HL-60 (cell line): Measurements from ENCODE around the gene GLI3.

Source experiments
- GABPA ChIP-seq: IDR thresholded peaks from 2 replicates; pipeline ENCODE4 v1.6.1; 2012; ENCODE audit warnings: low read depth
- POLR2AphosphoS5 ChIP-seq: IDR thresholded peaks from 2 replicates; pipeline ENCODE4 v1.6.1; 2012; ENCODE audit warnings: low read depth
- SPI1 ChIP-seq: IDR thresholded peaks from 2 replicates; pipeline ENCODE4 v1.6.1; 2012; ENCODE audit warnings: low read depth, mild to moderate bottlenecking, borderline replicate concordance
- TF ChIP-seq, protein P1 (sequence below): IDR thresholded peaks from one replicate; pipeline ENCODE4 v1.5.1; 2011; ENCODE audit warnings: low read length, control low read depth, inconsistent platforms; ENCODE audit not compliant: insufficient read depth
- TF ChIP-seq, protein P2 (sequence below): IDR thresholded peaks from 2 replicates; pipeline ENCODE4 v1.6.1; 2012; ENCODE audit warnings: low read depth; ENCODE audit not compliant: insufficient replicate concordance

DNA sequence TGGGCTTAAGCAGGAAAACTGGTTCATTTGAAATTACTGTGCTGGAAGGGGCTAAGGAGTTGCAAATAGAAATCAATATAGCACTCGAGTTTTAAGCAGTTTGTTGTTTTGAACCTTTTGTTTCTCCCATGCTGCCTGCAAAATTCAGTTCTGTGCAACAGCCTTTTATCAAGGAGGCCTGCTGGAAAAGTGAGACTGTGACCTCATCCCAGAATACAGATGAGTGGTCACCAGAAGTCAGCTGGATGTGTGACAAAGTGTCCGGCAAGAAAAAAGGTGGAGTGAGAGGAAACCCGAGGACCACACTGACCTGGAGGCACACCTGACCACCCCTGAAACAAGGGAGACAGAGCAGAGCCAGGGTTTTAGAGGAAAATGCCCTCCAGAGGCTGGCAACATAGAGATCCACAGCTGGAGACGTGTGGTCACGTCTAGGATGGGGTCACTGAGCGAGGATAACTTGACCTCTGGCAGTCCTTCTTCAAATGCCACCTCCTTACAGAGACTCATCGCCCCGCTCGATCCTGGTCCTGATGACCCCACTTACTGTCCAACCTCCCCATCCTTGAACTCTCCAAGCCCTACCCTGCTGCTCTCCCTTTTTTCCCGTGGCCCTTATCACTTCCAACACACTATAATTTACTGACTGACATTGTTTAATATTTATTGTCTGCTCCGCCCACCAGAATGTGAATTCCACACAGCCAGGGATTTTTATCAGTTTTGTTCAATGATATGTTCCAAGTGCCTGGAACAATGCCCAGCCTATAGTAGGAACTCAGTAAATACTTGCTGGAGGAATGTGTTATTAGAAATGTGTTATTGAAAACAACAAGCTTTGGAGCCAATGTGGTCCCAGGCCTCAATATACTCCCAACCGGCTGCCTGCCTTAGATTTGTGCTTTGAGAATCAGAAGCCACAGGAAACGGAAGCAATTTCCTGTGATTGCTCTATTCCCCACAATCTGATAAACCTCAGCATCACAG lies 243.8 kb downstream of the GLI3 start:
- TF ChIP-seq, protein P1, sequence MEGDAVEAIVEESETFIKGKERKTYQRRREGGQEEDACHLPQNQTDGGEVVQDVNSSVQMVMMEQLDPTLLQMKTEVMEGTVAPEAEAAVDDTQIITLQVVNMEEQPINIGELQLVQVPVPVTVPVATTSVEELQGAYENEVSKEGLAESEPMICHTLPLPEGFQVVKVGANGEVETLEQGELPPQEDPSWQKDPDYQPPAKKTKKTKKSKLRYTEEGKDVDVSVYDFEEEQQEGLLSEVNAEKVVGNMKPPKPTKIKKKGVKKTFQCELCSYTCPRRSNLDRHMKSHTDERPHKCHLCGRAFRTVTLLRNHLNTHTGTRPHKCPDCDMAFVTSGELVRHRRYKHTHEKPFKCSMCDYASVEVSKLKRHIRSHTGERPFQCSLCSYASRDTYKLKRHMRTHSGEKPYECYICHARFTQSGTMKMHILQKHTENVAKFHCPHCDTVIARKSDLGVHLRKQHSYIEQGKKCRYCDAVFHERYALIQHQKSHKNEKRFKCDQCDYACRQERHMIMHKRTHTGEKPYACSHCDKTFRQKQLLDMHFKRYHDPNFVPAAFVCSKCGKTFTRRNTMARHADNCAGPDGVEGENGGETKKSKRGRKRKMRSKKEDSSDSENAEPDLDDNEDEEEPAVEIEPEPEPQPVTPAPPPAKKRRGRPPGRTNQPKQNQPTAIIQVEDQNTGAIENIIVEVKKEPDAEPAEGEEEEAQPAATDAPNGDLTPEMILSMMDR: no peak
- TF ChIP-seq, protein P2, sequence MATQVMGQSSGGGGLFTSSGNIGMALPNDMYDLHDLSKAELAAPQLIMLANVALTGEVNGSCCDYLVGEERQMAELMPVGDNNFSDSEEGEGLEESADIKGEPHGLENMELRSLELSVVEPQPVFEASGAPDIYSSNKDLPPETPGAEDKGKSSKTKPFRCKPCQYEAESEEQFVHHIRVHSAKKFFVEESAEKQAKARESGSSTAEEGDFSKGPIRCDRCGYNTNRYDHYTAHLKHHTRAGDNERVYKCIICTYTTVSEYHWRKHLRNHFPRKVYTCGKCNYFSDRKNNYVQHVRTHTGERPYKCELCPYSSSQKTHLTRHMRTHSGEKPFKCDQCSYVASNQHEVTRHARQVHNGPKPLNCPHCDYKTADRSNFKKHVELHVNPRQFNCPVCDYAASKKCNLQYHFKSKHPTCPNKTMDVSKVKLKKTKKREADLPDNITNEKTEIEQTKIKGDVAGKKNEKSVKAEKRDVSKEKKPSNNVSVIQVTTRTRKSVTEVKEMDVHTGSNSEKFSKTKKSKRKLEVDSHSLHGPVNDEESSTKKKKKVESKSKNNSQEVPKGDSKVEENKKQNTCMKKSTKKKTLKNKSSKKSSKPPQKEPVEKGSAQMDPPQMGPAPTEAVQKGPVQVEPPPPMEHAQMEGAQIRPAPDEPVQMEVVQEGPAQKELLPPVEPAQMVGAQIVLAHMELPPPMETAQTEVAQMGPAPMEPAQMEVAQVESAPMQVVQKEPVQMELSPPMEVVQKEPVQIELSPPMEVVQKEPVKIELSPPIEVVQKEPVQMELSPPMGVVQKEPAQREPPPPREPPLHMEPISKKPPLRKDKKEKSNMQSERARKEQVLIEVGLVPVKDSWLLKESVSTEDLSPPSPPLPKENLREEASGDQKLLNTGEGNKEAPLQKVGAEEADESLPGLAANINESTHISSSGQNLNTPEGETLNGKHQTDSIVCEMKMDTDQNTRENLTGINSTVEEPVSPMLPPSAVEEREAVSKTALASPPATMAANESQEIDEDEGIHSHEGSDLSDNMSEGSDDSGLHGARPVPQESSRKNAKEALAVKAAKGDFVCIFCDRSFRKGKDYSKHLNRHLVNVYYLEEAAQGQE: no peak
- TF ChIP-seq GABPA (no peak), SPI1 (no peak), POLR2AphosphoS5 (no peak)
